Articular chondrocyte of knee joint (primary cell): ENCODE results near the gene ASAH2B. TPM values are rescaled to one million over a fixed set of nuclear protein-coding genes. Genes with fewer than 3 reads are reported as not detected.

ENCODE experiments used
- total RNA-seq: library from RNA; depleted of rRNA; stranded (reverse); fragments of >200 nt; gene quantifications from 2 replicates; pipeline ENCODE4 v1.2.3, GENCODE V29; 2012

The ASAH2B gene
- 4.6 and 6.3 TPM in 2 replicates for total RNA-seq

DNA sequence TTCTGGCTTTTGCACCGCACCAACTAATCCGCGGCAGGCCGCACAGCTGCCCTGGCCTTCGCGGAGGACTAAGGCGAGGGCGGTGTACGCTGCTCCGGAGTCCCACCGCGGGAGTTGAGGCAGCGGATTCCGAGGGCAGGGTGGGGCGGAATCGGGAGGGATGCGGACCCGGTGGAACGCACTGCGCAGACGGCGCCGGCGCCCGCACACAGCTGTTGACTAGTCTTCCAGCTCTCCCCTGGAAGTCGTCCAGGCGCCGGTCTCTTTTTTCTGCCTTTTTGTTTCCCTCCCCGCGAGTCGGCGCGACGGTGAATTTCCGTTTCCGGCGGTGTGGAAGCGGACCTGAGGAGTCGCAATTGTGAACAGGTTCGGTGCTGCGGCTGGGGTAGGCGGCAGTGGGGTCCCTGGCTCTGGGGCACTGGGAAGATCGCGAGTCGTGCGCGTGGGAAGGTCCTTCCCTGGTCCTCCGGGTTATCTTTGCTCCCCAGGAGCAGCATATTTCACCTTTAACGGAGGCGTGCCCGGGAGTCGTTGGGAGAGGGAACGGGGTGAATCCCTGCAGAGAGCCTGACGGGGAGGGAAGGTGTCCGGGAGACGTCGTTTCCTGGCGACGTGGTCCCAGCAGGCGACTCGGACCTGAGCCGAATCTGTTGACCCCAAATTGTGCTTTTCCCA lies at the start of gene ASAH2B:
TSS of gene ASAH2B (plus strand) at position 319 of the 675 bp plus-strand sequence. CDS start 5,195 bp downstream, outside the sequence.

Other genes with a start within 250 kb of the ASAH2B start
- 68.7 and 73.4 TPM in 2 replicates for gene SGMS1, start 116.0 kb upstream of the ASAH2B start, total RNA-seq
- not detected in 2 replicates for gene A1CF, start 145.7 kb downstream of the ASAH2B start, total RNA-seq